T47D (cell line): Measurements from ENCODE around the gene CLBA1.
"Not testable (repeated sequence)": the region's sequence is repeated elsewhere in the genome, so short reads cannot be mapped to it uniquely, and the experiment has no call there.

Experiments used
- DNase-seq, 2 experiments: peaks; one replicate each; pipeline versions ENCODE4 v3.0.0 to v3.0.0-alpha.2; 2011 to 2012; ENCODE audit warnings: low read depth in 1 of 2, low spot score in 1 of 2
- JUND ChIP-seq: IDR thresholded peaks from 2 replicates; pipeline ENCODE4 v1.6.1; 2012; ENCODE audit warnings: low read depth
- in situ Hi-C: cut with HindIII; loops from 2 replicates; pipeline ENCODE4 v1.10.0; 2016; ENCODE audit warnings: low sequenced_read_pairs, low pct_unique_long_range_greater_than_20kb

CLBA1 gene

DNA sequence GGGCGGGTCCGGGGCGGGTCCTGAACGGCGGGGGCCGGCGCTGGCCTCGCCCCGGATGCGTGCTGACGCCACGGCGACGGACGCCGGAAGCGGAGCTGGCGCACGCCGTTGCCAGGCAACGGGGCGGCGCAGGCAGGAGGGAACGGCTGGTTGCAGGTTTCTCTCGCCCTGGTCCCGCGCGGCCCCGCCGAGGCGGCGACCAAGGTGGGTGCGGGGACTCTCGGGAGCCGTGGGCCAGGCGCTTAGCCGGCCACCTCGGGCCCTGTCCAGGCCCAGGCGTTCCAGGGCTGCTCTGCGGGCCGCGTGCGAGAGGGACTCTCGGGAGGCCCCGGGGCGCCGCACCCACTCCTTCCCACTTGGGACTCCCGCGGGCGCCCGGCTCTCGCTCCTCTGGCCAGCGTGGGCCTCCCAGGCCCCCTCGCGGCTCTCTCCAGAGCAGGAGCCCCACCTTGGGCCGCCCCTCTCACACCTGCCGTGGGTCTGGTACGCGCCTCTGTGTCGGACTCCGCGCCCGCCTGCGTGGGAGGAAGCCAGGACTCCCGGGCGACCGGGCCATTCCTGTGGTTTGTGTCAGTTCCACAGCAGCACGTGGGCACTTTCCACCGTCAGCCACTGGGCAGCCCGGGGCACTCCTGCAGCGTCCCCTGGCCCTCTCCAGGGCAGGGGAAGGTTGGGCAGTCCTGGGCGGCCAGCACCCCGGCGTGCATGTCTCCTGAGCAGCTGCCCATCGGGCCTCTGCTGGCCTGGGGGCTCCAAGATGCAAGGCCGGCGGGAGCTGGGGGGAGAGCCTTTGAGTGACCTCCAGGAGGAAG is at the start of gene CLBA1:
Gene CLBA1, plus strand, starts transcription at position 114 of the 812 bp plus-strand sequence. Its CDS starts 644 bp downstream, at position 758.
- in situ Hi-C loops, result no loop called here
- peak; percentile 96 to 99 for DNase-seq
- no peak for TF ChIP-seq JUND

- TF ChIP-seq JUND, result no peak
- DNase-seq, result no peak
- in situ Hi-C loops, result no loop called here
Observed at GRCh38 chr14:104935955-104936354, 49.6 kb upstream of the CLBA1 start.

GRCh38 chr14:104936361-104937155 is 49.0 kb upstream of the CLBA1 start:
- DNase-seq, result no peak
- in situ Hi-C loops, result no loop called here
- TF ChIP-seq JUND, result no peak

DNA sequence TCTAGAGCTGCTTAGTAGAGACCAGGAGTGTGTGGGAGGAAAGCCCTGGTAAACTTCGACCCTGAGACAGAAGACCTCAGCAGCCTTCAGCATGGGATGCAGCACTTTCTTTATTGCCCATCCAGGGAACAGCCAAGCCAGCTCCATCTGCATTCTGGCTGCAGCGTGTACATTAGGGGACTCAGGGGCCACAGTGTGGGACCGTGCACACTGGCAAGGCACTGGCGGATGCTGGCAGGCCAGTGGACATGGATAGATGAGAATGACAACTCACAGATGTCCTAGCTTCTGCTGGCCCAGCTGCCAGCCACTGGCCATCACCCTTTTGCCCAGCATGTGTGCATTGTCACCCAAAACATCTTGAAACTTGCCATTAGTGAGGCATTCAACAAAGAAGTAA is 48.4 kb upstream of the CLBA1 start:
- no peak for TF ChIP-seq JUND
- DNase-seq, result no peak
- in situ Hi-C loops, result no loop called here

GRCh38 chr14:104937694-104938365 is 47.8 kb upstream of the CLBA1 start:
- in situ Hi-C loops, result no loop called here
- no peak for TF ChIP-seq JUND

GRCh38 chr14:104938436-104938835 is 47.2 kb upstream of the CLBA1 start:
- in situ Hi-C loops, result no loop called here
- DNase-seq, result no peak
- TF ChIP-seq JUND, result no peak

More at GRCh38 chr14:104937694-104938365, 47.8 kb upstream of the CLBA1 start:
- DNase-seq, result no peak

DNA sequence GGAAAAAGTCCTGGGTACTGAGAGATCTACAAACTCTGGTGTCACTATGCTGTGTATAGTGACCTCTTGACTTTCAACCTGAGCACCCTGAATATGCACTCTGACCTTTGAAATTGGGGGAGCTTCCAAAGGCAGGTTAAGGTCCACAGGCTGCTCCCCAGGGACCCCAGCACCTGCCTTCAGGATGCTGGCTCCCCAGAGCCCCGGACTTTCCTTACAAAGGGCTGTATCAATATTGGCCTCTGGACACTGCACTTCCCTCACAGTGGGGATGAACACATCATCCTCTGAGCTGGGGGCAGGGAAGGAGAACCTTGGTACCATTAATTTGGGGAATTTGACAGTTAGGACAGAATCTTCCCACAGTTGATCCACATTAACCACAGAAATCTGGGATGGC is 46.6 kb upstream of the CLBA1 start:
- no peak for DNase-seq
- in situ Hi-C loops, result no loop called here
- no peak for TF ChIP-seq JUND

DNA sequence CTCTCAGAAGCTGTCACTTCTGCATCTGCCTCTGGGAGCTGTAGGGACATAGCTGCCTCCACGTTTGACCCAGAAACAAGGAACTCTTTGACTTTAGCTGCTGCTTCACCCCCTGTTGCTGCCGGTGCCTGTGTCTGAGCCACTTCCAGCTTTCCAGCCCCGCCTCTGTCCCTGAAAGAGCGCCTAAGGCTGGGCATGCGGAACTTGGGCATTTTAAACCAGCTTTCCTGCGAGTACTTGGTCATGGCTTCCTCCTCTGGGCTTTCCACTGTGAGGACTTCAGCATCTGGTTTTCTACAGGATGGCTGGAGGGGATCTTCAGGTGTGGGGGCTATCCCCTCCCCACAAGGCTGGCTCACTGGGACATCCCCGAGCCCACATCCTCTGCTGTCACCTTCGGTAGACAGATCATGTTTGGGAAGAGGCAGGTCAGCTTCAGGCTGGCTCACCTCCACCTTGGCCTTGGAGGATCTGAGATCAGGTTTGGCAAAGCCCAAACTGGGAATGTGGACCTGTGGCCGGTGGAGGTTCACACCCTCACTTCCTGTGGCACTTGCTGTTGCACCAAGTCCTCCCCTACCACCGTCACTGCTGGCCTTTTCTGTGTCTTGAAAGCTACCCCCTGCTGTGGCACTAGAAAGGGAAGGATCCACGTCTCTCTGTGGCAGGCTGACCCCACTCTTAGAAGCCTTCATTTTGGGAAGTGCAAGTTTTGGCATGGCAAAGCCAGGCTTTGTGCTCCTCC is 45.8 kb upstream of the CLBA1 start:
- no peak for TF ChIP-seq JUND
- DNase-seq, result no peak
- in situ Hi-C loops, result no loop called here

DNA sequence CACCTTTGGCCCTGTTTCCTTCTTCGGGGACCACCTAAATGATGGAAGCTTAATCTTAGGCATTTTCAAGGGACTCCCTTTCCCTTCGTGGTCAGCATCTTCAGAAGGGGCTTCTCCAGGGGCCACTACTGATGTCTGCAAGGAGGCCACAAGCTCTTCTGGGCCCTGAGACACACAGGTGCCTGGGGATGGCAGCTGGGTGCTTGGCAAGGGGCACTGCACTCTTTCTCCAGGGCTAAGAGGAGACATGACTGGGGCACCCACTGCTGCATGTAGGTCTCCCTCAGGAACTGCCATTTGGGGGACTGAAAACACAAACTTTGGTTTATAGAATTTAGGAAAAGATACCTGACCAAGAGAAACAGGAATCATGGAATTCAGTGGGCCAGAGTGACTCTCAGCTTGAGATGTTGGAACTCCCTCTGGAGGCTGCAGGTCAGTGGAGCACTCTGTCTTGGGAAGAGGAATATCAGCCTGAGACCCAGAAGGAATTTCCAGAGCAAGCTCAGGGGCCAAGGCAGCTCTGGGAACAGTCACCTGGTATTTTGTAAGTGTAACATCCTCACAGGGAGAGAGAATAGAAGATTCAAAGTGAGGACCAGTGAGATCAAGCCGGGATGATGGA is 45.0 kb upstream of the CLBA1 start:
- DNase-seq, result peak; percentile 65 to 76
- no peak for TF ChIP-seq JUND
- in situ Hi-C loops, result no loop called here

- DNase-seq, result no peak
- no peak for TF ChIP-seq JUND
- in situ Hi-C loops, result no loop called here
Observed at GRCh38 chr14:104941508-104942365, 43.9 kb upstream of the CLBA1 start.

- no peak for DNase-seq
- in situ Hi-C loops, result no loop called here
- no peak for TF ChIP-seq JUND
Observed at GRCh38 chr14:104942586-104942985, 43.0 kb upstream of the CLBA1 start.

- DNase-seq, in situ Hi-C loops: not testable (repeated sequence)
Observed at GRCh38 chr14:104943216-104944015, 42.2 kb upstream of the CLBA1 start.

GRCh38 chr14:104944016-104944308 is 41.6 kb upstream of the CLBA1 start:
- in situ Hi-C loops, DNase-seq: not testable (repeated sequence)

DNA sequence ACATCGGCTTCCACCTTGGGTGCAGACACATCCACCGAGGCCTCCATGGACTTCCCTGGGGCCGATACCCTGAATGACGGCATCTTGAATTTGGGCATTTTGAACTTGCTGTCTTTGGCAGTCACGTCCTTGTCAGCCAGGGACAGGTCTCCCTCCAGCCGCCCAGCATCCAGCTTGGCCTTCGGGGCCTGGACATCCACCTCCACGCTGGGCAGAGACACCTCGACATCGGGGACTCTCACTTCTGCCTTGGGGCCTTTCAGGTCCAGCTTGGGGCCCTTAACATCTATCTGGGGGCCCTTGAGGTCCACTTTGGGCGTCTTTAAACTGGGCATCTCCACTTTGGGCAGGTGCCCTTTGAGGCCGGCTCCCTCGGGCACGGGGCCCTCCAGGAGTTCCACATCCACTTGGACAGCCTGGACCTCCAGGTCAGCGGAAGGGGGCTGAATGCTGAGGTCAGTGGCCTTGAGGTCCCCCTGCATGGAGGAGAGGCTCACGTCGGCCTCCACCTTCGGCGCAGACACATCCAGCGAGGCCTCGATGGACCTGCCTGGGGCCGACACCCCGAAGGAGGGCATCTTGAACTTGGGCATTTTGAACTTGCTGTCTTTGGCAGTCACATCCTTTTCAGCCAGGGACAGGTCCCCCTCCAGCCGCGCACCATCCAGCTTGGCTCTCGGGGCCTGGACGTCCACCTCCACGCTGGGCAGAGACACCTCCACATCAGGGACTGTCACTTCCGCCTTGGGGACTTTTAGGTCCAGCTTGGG is 41.0 kb upstream of the CLBA1 start:
- peak in 1 of 2 experiments; percentile 0 for DNase-seq
- in situ Hi-C loops, result not testable (repeated sequence)

DNA sequence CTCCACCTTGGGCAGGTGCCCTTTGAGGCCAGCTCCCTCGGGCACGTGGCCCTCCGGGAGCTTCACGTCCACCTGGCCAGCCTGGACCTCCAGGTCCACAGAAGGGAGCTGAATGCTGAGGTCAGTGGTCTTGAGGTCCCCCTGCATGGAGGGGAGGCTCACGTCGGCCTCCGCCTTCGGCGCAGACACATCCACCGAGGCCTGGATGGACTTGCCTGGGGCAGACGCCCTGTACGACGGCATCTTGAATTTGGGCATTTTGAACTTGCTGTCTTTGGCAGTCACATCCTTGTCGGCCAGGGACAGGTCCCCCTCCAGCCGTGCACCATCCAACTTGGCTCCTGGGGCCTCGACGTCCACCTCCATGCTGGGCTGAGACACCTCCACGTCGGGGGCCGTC is 40.3 kb upstream of the CLBA1 start:
- in situ Hi-C loops, DNase-seq: not testable (repeated sequence)
